Activated T-helper 1 cell treated with Interleukin-2 at 50 U/mL for 16 hours (primary cell): ENCODE results near the gene ZC3H18.
"Not testable (repeated sequence)": the region's sequence is repeated elsewhere in the genome, so short reads cannot be mapped to it uniquely, and the experiment has no call there.

Source experiments
- DNase-seq: peaks from one replicate; pipeline ENCODE4 v3.0.0-alpha.2; 2020; ENCODE audit warnings: low read depth

The ZC3H18 gene

GRCh38 chr16:88654363-88655052, 84.3 kb downstream of the ZC3H18 start:
- DNase-seq = no peak

GRCh38 chr16:88655053-88655732, 85.0 kb downstream of the ZC3H18 start:
- no peak for DNase-seq

GRCh38 chr16:88655733-88656281, 85.6 kb downstream of the ZC3H18 start:
- no peak for DNase-seq

GRCh38 chr16:88656291-88656980, 86.2 kb downstream of the ZC3H18 start:
- no peak for DNase-seq

- no peak for DNase-seq
Observed at GRCh38 chr16:88657371-88657770, 87.2 kb downstream of the ZC3H18 start.

- DNase-seq = no peak
Observed at GRCh38 chr16:88658714-88659113, 88.5 kb downstream of the ZC3H18 start.

GRCh38 chr16:88659160-88659559, 89.0 kb downstream of the ZC3H18 start:
- no peak for DNase-seq

- DNase-seq = no peak
Observed at GRCh38 chr16:88661468-88661867, 91.3 kb downstream of the ZC3H18 start.

GRCh38 chr16:88662222-88662842, 92.1 kb downstream of the ZC3H18 start:
- DNase-seq = no peak

GRCh38 chr16:88662843-88663606, 92.8 kb downstream of the ZC3H18 start, which contains the start of gene MVD:
Gene MVD (minus strand): TSS chr16:88663091. CDS start chr16:88663080, 11 bp downstream.
- DNase-seq = peak; percentile 93

GRCh38 chr16:88665148-88665547, 94.9 kb downstream of the ZC3H18 start:
- DNase-seq = no peak

- DNase-seq = no peak
Observed at GRCh38 chr16:88665570-88665969, 95.4 kb downstream of the ZC3H18 start.

GRCh38 chr16:88667461-88667860, 97.3 kb downstream of the ZC3H18 start:
- no peak for DNase-seq

GRCh38 chr16:88669493-88669892, 99.3 kb downstream of the ZC3H18 start:
- not testable (repeated sequence) for DNase-seq

GRCh38 chr16:88669980-88670379, 99.8 kb downstream of the ZC3H18 start:
- no peak for DNase-seq

GRCh38 chr16:88671806-88672205, 101.6 kb downstream of the ZC3H18 start:
- no peak for DNase-seq

- DNase-seq = no peak
Observed at GRCh38 chr16:88672776-88673175, 102.6 kb downstream of the ZC3H18 start.

GRCh38 chr16:88673716-88674379, 103.6 kb downstream of the ZC3H18 start:
- DNase-seq = no peak

GRCh38 chr16:88676502-88677242, 106.5 kb downstream of the ZC3H18 start:
- DNase-seq = no peak

GRCh38 chr16:88677721-88678120, 107.5 kb downstream of the ZC3H18 start:
- no peak for DNase-seq
